OCI-LY7 (cell line): ENCODE results near the gene CENPA. TPM values are rescaled to one million over a fixed set of nuclear protein-coding genes. Genes with fewer than 3 reads are reported as not detected.

ENCODE experiments used
- BruUV-seq: library from RNA; stranded (reverse); fragments of 400-500 nt; replicated peaks from 2 replicates; lab custom pipeline; 2021; lab: Mats Ljungman, UMichigan
- CTCF ChIA-PET: fragments of 300-600 bp; sonication (Branson Sonifier 250); formaldehyde crosslinking; loops from one replicate; lab custom pipeline; 2022; ENCODE audit warnings: antibody characterized with exemption; ENCODE audit not compliant: unreplicated experiment; lab: Charles Lee
- POLR2A ChIA-PET: fragments of 300-600 bp; sonication (Branson Sonifier 250); formaldehyde crosslinking; loops from one replicate; lab custom pipeline; 2022; ENCODE audit warnings: antibody characterized with exemption; lab: Charles Lee
- DNase-seq: peaks from one replicate; pipeline ENCODE4 v3.0.0-alpha.2; 2015; ENCODE audit warnings: low spot score
- H2AFZ ChIP-seq: fragments of 200-600 bp; sonication (generic), shearing (Covaris generic); 2 replicates; pipeline ENCODE4 v1.6.1; 2014; ENCODE audit warnings: mild to moderate bottlenecking, antibody characterized with exemption, low read length, moderate library complexity
- H3K27ac ChIP-seq: fragments of 200-600 bp; sonication (generic); 2 replicates; pipeline ENCODE4 v1.5.1; 2014; ENCODE audit warnings: mixed run types, low read depth, mild to moderate bottlenecking, moderate library complexity, low read length, inconsistent platforms; ENCODE audit not compliant: poor library complexity, severe bottlenecking
- H3K36me3 ChIP-seq: fragments of 200-600 bp; sonication (generic); 2 replicates; pipeline ENCODE4 v1.6.1; 2014; ENCODE audit warnings: mild to moderate bottlenecking, antibody characterized with exemption, low read length, moderate library complexity, mixed read lengths; ENCODE audit not compliant: insufficient read depth
- H3K4me1 ChIP-seq: fragments of 200-600 bp; sonication (generic); 2 replicates; pipeline ENCODE4 v1.5.1; 2014; ENCODE audit warnings: mild to moderate bottlenecking, low read length; ENCODE audit not compliant: insufficient read depth, poor library complexity, severe bottlenecking
- H3K4me2 ChIP-seq: fragments of 200-600 bp; sonication (generic); 2 replicates; pipeline ENCODE4 v1.6.1; 2014; ENCODE audit warnings: mild to moderate bottlenecking, low read length
- H3K4me3 ChIP-seq: fragments of 200-600 bp; sonication (generic); 2 replicates; pipeline ENCODE4 v1.5.1; 2014; ENCODE audit warnings: mild to moderate bottlenecking, low read depth, low read length; ENCODE audit not compliant: poor library complexity, severe bottlenecking
- H3K79me2 ChIP-seq: fragments of 200-600 bp; sonication (generic); 2 replicates; pipeline ENCODE4 v1.6.1; 2016; ENCODE audit warnings: low read depth, mild to moderate bottlenecking, low read length, moderate library complexity, mixed read lengths; ENCODE audit not compliant: insufficient read depth
- H3K9me2 ChIP-seq: fragments of 200-600 bp; sonication (generic); 2 replicates; pipeline ENCODE4 v1.6.1; 2016; ENCODE audit warnings: mild to moderate bottlenecking, low read length, mixed read lengths; ENCODE audit not compliant: insufficient read depth
- H3K9me3 ChIP-seq: fragments of 200-600 bp; sonication (generic); 2 replicates; pipeline ENCODE4 v1.6.1; 2014; ENCODE audit warnings: mild to moderate bottlenecking, mixed run types, low read length, mixed read lengths
- H4K20me1 ChIP-seq: fragments of 200-600 bp; sonication (generic); 2 replicates; pipeline ENCODE4 v1.6.1; 2014; ENCODE audit warnings: mild to moderate bottlenecking, antibody characterized with exemption, low read length, moderate library complexity, mixed read lengths; ENCODE audit not compliant: insufficient read depth
- EZH2phosphoT487 ChIP-seq: fragments of 200-600 bp; sonication (generic); IDR thresholded peaks from 2 replicates; pipeline ENCODE4 v1.6.1; 2018; ENCODE audit warnings: low read depth, borderline replicate concordance, mild to moderate bottlenecking, mixed run types, antibody characterized with exemption, low read length, moderate library complexity, mixed read lengths
- intact Hi-C: fragments of 100-400 bp; cut with micrococcal nuclease; formaldehyde crosslinking; loops from one replicate; pipeline ENCODE4 v1.10.0; 2022; ENCODE audit not compliant: unreplicated experiment
- total RNA-seq, 2 experiments: library from RNA; depleted of rRNA in 1 of 2; stranded (reverse); fragments of >200 nt in 1 of 2; shearing (Covaris generic) in 1 of 2; gene quantifications; 2 replicates each; pipeline ENCODE4 v1.2.3, GENCODE V29; 2014 to 2022
- TF ChIP-seq, protein P1 (sequence below): fragments of 200-600 bp; sonication (generic); conservative IDR thresholded peaks from 2 replicates; pipeline ENCODE4 v1.5.1; 2014; ENCODE audit warnings: mild to moderate bottlenecking, antibody characterized with exemption, low read length, moderate library complexity, mixed read lengths

CENPA gene
- total RNA-seq, 2 experiments from 2014 or later = 48.2 to 63.6 TPM

DNA sequence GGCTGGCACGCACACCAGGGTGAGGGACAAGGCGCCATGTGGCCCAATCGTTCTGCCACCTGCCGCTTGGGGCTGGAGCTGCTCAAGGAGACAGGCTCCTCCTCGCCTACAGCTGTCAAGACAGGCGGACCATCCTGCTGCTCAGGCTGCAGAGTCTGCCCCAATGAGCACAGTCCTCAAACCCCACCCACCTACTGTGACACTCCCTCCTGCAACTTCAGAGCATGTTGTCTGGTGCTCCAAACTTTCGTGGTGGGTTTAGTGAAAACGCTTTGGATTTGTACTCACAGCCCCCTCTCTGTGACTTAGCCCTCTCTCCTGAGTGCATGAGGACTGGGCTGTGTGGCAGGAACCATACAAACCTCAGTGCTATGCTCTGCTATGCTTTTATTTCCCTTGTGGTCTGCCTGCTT, 45.0 kb upstream of the CENPA start:
- Histone ChIP-seq H2AFZ (no peak overlapping the region), H3K36me3 (no peaks in the 10 kb centered on the region), H3K9me2 (no peaks in the 10 kb centered on the region), H3K27ac (no peak overlapping the region), H3K4me2 (no peak overlapping the region), H3K9me3 (no peaks in the 10 kb centered on the region), H4K20me1 (no peaks in the 10 kb centered on the region), H3K79me2 (no peaks in the 10 kb centered on the region), H3K4me3 (no peak overlapping the region), H3K4me1 (no peaks in the 10 kb centered on the region)
- TF ChIP-seq, protein P1, sequence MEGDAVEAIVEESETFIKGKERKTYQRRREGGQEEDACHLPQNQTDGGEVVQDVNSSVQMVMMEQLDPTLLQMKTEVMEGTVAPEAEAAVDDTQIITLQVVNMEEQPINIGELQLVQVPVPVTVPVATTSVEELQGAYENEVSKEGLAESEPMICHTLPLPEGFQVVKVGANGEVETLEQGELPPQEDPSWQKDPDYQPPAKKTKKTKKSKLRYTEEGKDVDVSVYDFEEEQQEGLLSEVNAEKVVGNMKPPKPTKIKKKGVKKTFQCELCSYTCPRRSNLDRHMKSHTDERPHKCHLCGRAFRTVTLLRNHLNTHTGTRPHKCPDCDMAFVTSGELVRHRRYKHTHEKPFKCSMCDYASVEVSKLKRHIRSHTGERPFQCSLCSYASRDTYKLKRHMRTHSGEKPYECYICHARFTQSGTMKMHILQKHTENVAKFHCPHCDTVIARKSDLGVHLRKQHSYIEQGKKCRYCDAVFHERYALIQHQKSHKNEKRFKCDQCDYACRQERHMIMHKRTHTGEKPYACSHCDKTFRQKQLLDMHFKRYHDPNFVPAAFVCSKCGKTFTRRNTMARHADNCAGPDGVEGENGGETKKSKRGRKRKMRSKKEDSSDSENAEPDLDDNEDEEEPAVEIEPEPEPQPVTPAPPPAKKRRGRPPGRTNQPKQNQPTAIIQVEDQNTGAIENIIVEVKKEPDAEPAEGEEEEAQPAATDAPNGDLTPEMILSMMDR = no peak
- no peak for TF ChIP-seq EZH2phosphoT487
- CTCF ChIA-PET = no interaction called here
- intact Hi-C loops = no loop called here
- POLR2A ChIA-PET = interaction anchor here (0.6 kb wide), 1 partner anchor 42 kb away, joined by 4 read pairs; no protein-coding TSS in a partner anchor
- DNase-seq = no peak
- BruUV-seq = no TSS peak

DNA sequence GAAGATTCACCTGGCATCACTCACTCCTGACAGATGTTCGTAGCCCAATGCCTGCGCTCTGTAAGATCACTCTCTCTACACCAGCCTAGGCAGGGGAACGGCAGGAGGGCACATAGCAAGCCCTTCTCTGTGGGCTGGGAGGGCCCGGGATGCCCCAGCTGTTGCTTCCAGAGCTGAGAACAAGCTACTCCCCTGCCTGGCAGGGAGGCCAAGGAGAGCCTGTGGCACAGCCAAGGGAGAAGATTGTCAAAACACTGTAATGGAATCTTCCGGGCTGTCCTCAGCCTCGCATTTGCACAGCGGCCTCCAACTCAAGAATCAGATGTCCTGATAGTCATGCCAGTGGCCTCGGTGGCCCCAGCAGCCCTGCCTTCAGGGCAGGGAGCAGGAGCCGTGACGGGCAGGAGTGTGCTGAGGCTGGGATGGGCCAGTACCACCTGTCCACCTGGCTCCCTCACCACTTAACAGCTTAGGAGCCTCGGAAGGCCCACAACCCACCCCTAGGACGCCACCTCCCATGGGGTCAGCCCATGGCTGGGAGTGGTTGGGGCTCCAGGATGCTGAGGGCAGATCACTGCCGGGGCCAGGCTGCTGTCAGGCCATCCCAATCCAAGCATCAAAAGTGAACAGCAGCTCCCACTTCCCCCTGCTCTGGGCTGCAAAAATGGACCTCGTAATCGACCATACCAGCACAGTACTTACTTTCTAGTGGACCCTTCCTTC, 43.6 kb upstream of the CENPA start:
- H3K79me2 ChIP-seq = no peaks in the 10 kb centered on the region
- TF ChIP-seq, protein P1 = no peak
- TF ChIP-seq EZH2phosphoT487 = no peak
- H3K4me3 ChIP-seq = no peak overlapping the region
- no peaks in the 10 kb centered on the region for H3K9me2 ChIP-seq
- POLR2A ChIA-PET = no interaction called here
- H3K27ac ChIP-seq = no peak overlapping the region
- BruUV-seq = no TSS peak
- H4K20me1 ChIP-seq = no peaks in the 10 kb centered on the region
- H3K36me3 ChIP-seq = no peaks in the 10 kb centered on the region
- H3K4me2 ChIP-seq = no peak overlapping the region
- DNase-seq = no peak
- H3K9me3 ChIP-seq = no peaks in the 10 kb centered on the region
- CTCF ChIA-PET = interaction anchor here (0.6 kb wide), 2 partner anchors 20 to 412 kb away, joined by 3 to 4 read pairs; no protein-coding TSS in a partner anchor
- no peak overlapping the region for H2AFZ ChIP-seq
- H3K4me1 ChIP-seq = no peaks in the 10 kb centered on the region
- intact Hi-C loops = no loop called here

DNA sequence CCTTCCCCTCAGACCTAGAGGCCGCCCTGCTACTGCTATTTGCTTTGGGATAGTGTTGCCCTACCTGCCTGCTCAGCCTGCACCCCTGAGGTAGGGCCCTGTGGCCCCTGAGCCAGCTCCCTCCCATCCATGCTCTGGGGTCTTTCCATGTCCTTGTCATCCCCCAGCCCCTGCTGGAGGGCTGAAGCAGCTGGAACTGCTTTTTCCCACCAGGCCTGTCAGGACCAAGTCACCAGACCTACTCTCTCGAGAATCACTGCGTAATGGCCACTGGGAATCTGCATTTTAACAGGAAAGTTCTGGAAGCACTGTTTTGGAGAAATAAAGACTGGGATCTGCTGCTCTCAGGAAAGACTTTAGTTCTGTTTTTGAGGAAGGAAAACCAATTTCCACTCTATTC, 42.0 kb upstream of the CENPA start:
- POLR2A ChIA-PET = no interaction called here
- Histone ChIP-seq H3K36me3 (no peaks in the 10 kb centered on the region), H3K4me1 (no peaks in the 10 kb centered on the region), H3K27ac (no peak overlapping the region), H2AFZ (no peak overlapping the region), H4K20me1 (no peaks in the 10 kb centered on the region), H3K9me2 (no peaks in the 10 kb centered on the region), H3K79me2 (no peaks in the 10 kb centered on the region), H3K4me3 (no peak overlapping the region), H3K9me3 (no peaks in the 10 kb centered on the region), H3K4me2 (no peak overlapping the region)
- no peak for DNase-seq
- BruUV-seq = no TSS peak
- CTCF ChIA-PET = no interaction called here
- intact Hi-C loops = no loop called here
- TF ChIP-seq EZH2phosphoT487 = no peak
- TF ChIP-seq, protein P1 = no peak
